K562 treated with DMSO at 1 percent for 24 hours (cell line): Measurements from ENCODE around the gene PIAS1. TPM values are rescaled to one million over a fixed set of nuclear protein-coding genes. Genes with fewer than 3 reads are reported as not detected.

Experiments used
- total RNA-seq: library from RNA; unstranded; fragments of 300-600 nt; gene quantifications from 2 replicates; pipeline ENCODE4 v1.2.3, GENCODE V29; 2022; ENCODE audit warnings: low read depth; ENCODE audit not compliant: insufficient read depth

The PIAS1 gene
- 16.2 and 21.5 TPM in 2 replicates for total RNA-seq

DNA sequence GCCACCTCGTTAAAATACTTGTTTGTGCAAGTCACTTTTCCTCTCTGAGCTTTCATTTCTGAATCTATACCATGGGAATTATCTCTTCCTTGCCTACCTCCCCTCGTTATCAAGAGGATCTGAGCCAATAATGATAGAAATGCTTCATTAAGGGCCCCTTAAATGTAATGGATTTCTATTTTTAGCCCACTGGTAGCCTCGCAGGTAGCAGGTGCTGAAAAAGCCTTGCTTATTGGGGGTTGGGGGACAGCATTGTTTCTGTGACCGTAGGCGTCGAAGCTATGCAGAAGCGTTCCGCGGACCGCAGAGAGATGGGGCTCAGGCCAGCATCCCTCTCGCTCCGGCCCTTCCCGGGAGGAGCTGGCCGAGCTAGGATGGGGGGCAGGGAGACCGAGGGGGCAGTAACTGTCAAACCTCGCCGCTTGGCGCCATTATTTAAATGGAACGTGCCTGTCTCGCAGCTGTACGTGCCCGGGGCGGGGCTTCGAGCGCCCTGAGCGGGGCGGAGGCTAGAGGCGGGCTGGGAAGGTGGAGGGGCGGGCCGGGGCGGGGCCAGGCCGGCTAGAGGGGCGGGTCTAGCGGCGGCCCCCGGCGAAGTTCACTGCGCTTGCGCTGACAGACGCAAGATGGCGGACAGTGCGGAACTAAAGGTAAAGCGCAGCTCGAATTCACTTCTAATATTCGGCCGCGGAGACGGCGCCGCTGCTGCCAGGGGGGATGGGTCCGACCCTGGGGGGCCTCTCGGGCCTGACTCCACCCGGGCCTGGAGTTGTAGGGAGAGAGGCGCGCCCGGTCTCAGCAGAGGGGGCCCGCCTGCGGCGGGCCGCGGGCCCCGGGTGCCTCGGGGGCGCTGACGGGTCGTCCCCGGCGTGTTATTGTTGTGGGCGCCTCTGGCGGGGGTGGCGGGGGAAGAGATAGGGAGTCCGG is at the start of gene PIAS1:
Gene PIAS1 (plus strand): TSS at position 615 of the 927 bp plus-strand sequence. CDS start 12 bp downstream, at position 627.

GRCh38 chr15:68204776-68205557 is 150.9 kb downstream of the PIAS1 start, which contains the start of gene CALML4:
TSS of gene CALML4 (minus strand) at chr15:68205332. CDS start at chr15:68205247, 85 bp downstream.

GRCh38 chr15:68229386-68230156 is 175.5 kb downstream of the PIAS1 start, which contains the start of gene CLN6:
TSS of gene CLN6 (minus strand) at chr15:68229728. CDS start at chr15:68229584, 144 bp downstream.

Other genes with a start within 250 kb of the PIAS1 start
- 0.46 and 1.2 TPM in 2 replicates for gene SKOR1, start 228.8 kb upstream of the PIAS1 start, total RNA-seq
- gene RNU6-1, start 214.3 kb upstream of the PIAS1 start, total RNA-seq, result not detected in 2 replicates
- 5.0 and 9.6 TPM in 2 replicates for gene CALML4, start 151.0 kb downstream of the PIAS1 start, total RNA-seq
- 22.2 and 33.9 TPM in 2 replicates for gene CLN6, start 175.4 kb downstream of the PIAS1 start, total RNA-seq
- gene FEM1B, start 223.4 kb downstream of the PIAS1 start, total RNA-seq, result 12.3 and 13.7 TPM in 2 replicates